GM19025 (cell line): ENCODE results near the gene MAST4.
A peak's percentile ranks its signal among the peaks of the same experiment; 100 is the strongest.

ENCODE experiments used
- ATAC-seq: cut with Tn5 transposase; IDR thresholded peaks from one replicate; pipeline ENCODE4 v1.9.1; 2021; ENCODE audit warnings: mild to moderate bottlenecking, low read depth, moderate library complexity; ENCODE audit not compliant: unreplicated experiment

Gene MAST4

DNA sequence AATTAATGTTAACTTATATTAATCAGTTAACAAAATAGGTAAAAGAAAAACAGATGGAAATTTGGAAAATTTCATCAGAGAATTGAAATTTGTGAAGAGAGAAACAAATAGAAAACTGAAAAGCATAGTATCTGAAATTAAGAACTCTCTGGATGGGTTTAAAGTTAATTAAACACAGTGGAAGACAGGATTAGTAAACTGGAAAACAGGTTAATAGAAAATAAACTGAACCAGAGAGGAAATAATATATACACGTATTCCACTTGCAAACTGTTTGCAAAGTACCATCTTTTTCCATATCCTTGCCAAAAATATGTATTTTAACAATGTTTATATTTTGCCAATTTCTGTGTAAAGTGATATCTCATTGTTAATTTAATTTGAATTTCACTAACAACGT lies 342.9 kb downstream of the MAST4 start:
- no peak for ATAC-seq

DNA sequence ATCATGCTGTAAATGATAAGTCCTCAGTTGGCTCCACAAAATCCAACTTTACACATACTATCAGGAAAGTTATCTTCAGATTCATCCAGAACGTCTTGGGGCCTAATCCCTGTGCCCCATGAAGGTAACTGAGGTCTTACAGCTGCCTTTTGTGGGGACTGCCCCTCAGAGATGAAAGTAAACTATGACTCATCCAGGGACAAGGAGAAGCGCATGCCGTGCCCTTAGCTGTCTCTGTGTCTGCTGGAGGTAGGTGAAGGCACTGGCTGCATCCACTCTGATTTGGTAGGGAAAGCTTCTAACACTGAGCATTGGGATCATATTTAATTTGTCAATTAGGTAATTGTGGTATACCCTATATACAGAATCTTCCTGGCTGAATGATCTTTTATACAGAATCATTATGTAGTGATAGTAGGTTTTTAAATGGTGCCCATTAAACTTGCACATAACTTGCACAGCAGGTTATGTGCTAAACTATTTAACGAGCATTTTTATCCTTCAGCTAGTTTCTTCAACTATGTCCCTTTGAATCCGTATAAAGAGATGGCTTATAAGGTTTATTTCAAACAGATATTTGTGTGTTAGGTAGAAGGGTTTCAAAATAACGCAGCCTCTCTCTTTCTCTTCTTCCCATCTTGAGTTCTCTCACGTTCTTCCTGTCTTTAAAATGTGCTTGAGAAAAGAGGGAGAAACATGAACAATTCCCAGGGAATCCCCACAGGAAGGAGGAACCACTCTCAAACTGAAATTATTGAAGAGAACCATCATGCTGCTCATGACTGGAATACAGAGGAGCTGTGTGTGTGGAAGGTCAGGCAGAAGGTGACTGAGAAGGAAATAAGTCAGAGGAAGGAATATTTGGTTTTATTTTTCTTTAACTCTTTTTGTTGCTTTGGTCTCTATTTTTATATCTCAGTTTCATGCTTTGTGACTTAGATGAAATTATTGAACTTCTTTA lies 349.5 kb downstream of the MAST4 start:
- peak; percentile 83 for ATAC-seq

DNA sequence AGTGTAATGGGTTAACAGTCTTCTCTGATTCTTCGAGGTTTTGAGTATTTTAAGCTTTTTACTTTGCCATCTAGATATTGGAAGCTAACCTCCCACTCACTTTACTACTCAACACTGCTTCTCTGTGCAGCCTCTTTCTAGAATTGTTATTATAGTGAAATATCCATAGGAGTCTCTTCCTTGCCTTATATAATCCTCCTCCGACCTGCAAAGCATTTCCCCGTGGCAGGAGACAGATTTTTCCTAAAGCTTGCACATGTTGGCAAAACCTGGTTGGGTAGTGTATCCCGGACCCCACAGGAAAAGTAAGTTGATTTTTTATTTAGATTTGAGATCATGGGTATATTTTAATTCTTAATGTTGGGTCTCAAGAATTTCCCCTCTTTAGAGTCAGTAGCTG lies 351.3 kb downstream of the MAST4 start:
- ATAC-seq = no peak

DNA sequence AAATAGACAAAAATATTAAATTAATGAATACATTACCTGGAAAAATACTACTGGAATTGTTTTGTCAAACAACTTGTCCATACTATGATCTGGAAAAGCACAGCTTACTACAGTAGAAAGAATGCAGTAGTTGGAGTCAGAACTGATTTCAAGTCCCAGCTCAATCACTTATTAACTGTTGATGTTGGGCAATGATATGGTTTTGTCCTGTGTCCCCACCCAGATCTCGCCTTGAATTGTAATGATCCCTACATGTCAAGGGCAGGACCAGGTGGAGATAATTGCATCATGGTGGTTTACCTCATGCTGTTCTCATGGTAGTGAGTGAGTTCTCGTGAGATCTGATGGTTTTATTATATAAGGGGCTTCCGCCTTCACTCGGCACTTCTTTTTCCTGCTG lies 352.9 kb downstream of the MAST4 start:
- no peak for ATAC-seq

DNA sequence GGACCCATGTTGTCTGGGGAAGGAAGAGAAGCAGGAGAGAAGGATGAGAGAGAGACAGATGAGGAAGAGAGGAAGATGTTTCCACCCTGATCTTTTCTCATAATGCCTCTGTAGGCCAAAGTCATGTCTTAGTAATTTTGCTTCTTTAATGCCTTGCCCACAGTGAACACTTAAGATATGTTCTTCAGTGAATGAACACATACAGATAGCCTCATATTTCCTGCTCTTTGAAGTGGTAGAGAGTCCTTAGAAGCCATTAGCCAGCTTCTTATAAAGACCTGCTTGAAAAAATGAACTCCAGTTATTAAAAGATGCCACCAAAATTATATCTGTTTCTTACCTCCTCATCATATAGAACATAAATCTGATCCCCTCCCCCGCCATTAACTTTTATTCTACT lies 356.0 kb downstream of the MAST4 start:
- no peak for ATAC-seq

DNA sequence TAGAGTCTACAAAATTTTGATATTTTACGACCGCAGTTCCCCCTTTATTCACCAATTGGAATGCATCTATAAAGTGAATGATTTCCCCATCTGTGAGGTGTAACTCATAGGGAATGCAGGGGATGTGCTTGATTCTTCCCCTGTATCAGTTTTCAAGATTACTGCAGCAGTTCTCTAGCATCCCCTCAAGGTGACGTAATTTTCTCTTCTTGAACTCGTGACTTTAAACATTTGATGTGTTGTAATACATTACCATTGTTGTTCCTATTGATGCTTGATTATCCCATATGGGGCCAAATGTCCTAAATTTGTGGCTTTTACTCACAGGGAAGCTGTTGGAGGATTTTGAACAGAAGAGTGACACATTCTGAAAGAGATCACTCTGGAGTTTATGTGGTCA lies 360.2 kb downstream of the MAST4 start:
- ATAC-seq = no peak

DNA sequence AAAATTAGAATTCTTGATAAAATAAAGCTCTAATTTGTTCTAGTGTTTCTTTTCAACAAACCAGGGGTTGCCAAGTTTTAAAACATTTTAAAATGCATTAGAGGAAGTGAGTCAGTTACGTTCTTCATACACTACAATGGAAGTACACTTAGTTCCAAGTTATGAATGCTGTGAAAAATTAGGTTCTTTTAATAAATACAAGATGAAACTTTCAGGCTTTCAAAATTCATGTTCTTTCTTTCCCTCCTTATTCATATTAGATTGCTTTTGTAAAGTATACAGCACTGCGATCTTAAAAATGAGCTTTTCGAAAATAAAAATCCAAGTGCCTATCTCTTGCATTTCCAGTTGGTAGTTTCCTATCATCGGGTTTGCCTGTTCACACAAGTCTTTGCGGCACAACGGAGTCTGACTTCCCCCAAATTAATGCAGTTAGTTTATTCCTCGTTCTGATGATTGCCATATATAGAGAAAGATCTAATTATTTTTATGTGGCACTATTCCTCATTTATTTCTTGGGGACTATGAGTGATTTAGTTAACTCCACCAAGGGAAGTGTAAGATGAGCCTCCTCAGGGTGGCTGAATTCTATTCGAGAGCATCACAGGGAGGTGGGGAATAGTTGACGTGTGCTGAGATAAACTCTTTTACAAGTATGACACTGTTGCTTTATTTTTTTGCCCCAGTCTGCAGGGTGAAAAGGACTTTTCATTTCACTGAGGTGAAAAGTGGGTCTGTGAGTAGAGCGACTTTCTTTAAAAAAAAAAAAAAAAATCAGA lies 362.2 kb downstream of the MAST4 start:
- ATAC-seq = no peak

DNA sequence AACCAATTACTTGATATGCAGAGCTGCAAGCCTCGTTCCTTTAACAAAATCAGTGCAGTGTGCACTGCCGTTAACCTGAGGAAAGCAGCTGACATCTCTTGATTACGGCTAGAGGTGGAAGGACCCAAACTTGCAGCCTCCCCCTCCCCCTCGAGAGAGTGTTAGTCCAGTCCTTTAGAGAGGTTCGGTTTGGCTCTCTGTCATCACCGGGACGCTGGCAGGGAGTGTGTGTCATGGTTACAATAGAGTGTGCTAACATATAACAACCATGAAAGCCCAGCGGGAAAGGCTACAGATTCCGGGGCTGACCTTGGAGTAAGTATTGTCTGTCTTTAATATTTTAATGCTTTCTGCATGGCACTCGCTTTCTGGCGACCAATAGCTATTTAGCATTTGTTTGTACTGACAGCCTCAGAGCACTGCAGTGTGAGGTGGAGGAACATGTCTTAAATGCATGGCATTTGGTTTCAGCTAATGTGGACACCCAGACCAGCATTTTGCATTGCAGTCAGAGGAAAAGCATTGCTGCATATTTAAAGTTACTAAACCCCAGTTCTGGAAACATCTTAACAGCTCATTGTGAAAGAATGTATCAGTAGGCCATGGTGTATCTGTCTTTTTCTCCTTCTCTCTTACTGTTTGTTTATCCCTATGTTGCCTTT lies 362.9 kb downstream of the MAST4 start:
- no peak for ATAC-seq

DNA sequence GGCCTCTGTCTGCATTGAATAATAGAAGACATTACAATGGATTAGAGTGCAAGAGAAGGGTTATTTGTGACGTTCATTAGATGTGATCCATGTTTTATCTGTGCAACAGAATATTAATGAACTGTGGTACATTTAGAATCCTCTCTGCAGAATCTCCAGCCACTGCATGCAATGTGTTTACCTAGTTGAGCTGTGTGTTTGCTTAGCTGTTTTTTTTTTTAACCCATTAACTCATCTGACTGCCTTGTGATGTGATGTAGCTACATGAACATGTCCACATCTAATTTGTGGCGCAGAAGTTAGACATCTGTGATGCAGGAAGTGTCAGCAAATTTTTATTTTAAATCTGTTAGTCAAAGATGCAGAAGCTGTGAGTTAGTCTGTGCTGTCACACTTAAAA lies 363.5 kb downstream of the MAST4 start:
- ATAC-seq = no peak

DNA sequence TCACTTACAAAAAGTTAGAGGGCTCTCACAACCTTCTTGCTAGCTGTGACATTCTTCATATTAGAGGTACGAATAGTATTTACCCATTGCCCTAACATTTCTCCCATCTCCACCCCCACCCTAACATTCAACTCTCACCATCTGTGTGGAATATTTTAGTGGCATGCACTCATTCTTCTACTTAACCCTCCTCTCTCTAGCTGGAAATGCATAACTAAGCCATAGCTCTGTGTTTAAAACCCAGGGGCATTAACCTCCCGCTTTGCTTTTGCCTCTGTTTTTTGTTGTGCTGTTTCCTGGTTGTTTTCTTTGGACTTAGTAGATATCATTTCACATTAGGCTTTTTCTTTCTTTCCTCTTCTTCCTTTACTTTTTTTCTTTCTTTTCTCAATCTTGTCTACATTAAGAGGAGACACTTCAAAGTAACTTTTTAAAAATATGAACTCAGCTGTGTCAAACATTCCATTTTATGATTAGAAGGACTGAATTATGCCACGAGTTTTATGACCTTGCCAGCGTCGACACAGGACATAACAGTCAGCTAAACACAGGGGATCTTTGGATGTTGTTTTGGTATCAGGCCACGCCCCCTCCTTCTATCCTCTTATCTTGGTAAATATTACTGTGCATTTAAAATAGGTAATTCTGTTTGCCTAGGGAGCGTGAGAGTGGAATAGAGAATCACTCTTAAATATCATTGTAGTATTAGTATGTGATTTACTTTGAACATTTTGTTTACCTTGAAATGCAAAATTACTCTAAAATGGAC lies 364.4 kb downstream of the MAST4 start:
- ATAC-seq = no peak

DNA sequence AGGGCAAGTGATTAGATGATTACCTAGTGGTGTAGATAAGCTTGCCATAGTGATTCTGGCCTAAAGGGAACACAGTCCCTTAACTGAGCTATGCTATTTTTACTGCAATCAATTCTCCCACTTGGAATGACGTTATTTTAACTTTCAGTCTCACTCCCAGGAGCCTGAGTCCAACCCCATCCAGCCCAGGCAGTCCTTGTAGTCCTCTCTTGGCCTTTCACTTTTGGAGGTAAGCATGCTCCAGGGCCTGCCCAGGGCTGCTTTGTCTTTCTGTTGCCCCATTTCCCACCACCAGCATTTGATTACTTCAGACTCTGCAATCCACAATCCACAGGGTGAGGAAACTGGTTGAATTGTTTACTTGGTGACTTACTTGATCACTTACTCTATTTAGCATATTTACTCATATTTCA lies 367.4 kb downstream of the MAST4 start:
- ATAC-seq = no peak

DNA sequence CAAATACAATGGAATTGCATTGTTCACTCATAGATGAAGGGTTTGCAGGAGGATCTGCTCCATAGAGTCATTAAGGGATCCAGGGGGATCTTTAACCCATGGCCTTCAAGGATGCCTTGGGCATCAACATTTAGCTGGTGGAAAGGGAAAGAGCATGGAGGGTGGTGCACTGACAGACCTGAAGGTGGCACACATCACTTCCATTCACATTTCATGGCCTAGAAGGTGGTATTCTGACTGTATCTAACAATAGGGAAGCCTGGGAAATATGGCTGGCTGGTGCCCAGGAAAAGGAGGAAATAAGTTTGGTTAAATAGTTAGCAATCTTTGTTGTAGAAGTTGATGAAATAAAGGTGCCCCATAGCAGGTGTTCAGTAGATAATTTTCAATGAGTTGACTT lies 370.2 kb downstream of the MAST4 start:
- no peak for ATAC-seq

DNA sequence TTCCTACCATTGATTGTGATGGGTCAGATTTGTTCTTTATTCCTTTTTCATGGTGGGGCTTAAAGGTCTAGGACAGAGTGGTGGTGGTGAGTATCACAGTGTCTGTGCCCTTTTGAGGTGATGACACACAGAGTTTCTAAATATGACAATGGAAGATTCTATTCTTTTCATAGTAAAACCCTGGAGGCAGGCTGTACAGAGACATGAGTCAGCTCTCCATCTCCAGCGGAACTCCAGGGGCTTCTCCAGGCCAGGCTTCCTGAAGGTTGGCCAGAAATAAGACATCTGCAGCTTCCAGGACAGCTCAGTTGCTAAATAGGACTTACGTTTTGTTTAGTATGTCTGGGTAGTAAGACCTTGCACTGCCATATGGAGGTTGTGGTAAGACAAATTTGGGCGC lies 370.9 kb downstream of the MAST4 start:
- ATAC-seq = no peak

DNA sequence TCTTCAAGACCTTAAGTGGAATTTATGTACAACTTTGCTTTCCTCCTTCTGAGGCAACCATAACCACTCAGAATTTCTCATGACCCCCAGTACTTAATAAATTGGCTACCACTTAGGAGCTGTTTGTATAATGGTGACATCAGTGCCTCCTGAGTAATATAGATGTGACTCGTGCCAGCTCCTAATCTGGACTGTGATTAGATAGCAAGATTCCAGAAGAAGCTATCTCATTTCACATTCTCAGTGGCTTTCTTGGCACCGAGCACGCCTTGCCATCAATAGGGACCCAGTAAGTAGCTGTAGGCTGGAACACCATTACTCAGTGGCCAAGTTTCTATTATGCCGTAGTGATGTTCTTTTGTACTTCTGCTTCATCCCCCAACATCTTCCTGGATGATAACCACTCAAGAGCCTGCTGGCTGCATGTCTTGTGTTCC lies 371.7 kb downstream of the MAST4 start:
- ATAC-seq = no peak

DNA sequence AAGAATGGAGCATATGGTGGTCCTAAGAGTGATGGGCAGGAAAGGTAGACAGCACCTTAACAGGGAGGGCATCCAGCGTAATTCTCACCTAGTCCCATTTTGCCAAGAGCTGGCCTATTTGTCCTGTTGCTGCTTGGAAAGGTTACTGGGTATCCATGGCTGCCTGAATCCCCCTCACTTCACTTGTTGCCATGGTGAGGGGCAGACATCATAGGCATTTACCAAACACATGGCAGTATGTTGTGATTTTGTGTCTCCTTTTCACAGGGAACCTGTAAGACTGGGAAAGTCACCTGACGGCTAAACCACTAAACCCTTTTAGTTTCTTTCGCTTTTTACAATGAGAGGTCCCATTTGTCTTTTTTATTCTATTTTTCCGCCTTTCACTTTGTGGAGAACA lies 373.3 kb downstream of the MAST4 start:
- ATAC-seq = no peak

DNA sequence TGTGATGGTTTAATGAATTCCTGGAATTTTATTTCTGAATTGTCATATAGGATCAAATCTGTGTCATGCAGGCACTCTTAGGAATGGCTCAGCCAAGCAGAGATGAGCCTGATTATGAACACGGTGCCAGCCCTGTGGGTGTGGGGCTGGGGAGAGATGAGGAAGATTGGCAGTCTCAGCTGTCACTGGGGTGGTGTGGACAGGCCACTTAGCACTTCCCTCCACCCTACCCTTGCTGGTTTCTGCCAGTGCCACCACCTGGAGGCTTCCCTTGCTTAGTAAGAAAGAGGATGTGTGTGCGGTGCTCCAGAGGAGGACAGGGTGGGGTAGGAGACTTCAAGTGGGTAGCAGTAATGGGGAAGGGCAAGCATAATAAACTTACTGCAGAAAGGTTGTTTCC lies 373.8 kb downstream of the MAST4 start:
- ATAC-seq = no peak

DNA sequence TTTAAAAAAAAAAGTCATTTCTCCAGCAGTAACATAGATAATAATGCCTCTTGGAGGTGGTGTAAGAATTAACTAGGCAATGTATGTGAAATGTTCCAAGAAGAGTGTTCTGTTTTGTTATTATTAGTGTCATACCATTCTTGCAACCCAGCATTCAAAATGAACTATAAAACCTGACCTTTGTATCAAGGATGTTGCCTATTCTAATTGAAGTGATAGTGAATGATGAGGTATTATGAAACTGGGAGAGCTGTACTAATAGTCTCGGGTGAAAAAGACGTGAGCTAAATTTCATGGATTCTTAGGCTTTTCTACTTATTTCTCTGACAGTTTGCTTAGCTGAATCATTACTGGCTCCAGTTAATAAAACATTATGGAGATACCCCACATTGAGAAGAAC lies 375.8 kb downstream of the MAST4 start:
- ATAC-seq = no peak

DNA sequence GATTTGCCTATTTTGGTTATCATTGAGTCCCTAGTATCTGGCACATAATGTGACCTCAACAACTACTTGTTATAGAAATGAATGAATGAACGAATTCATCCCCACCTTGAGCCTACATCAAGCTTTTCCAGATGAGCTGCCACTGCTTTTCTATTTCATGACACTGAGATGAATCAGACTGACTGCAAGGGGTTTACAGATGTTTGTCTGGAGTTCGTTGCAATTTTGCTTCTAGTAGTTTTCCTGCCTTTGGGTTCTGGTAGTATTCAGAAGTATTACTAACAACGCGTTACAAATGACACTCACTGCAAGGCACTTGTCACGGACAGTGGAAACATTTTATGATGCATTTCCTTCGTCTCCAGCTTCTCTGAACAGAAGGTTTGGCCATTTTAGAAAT lies 378.1 kb downstream of the MAST4 start:
- ATAC-seq = no peak

DNA sequence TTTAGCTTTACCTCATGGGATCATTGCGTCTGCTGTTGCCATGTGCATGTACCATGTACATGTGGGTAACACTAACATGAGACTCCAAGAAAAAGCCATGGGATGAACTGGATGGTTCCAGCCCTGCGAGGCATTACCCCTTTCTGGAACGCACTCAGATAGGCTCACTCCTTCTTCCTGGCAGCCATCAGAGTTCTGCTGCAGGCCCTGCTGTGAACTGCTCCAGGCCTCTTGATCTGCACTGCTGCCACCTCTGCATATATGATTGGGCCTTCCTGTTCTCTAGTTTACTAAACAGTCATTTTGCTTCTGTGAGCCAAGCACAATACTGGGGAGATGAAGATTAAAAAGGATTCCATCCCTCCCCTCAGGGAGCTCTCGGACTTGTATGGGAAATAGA lies 379.9 kb downstream of the MAST4 start:
- no peak for ATAC-seq

DNA sequence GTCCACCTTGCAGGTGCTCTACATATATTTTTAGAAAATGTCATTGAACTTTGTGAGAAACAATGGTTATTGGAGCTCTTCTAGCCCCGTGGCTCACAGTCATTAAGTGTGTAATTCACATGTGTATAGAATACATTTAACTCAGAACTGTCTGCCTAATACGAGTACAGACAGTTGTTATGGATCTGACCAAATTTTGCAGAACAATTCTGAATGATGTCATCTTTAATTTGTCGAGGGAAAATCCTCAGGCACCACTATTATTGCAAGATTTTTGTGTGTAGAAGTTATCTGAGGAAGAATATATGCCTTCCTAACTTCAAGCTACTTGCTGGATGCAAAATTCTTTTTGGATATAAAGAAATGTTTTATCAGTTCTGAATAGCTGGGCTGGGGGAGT lies 383.5 kb downstream of the MAST4 start:
- no peak for ATAC-seq
